Astrocyte (in vitro differentiated cells and primary cell): ENCODE data around the gene SYT5.

Experiments used
- CTCF ChIP-seq: IDR thresholded peaks from 2 replicates; pipeline ENCODE4 v1.5.1; 2011; ENCODE audit warnings: low read depth, mild to moderate bottlenecking, inconsistent platforms, low read length, moderate library complexity; ENCODE audit not compliant: insufficient read depth
- EZH2 ChIP-seq: IDR thresholded peaks from 2 replicates; pipeline ENCODE4 v1.6.1; 2012; ENCODE audit warnings: mild to moderate bottlenecking, low read length, inconsistent platforms; ENCODE audit not compliant: insufficient read depth

- no peak for TF ChIP-seq EZH2
- no peak for TF ChIP-seq CTCF
Measured at GRCh38 chr19:55223291-55224037, 43.4 kb upstream of the SYT5 start.
